ENCODE measurements around the gene RAB36.

GRCh38 chr22:23164091-23164490 lies 18.8 kb downstream of the RAB36 start:
- TF ChIP-seq CTCF (conservative IDR thresholded peaks at IDR 0.05; ENCODE audit: low read depth, low read length), result no peak
- no peak for TF ChIP-seq EZH2 (IDR thresholded peaks at IDR 0.05; ENCODE audit: low read length, unreplicated experiment)

All from PC-3 (cell line).